HG03196 (cell line): ENCODE measurements around the gene MRPL55.
A peak's percentile ranks its signal among the peaks of the same experiment; 100 is the strongest.

Source experiments
- ATAC-seq: cut with Tn5 transposase; IDR thresholded peaks from one replicate; pipeline ENCODE4 v1.9.1; 2021; ENCODE audit not compliant: unreplicated experiment

Gene MRPL55

DNA sequence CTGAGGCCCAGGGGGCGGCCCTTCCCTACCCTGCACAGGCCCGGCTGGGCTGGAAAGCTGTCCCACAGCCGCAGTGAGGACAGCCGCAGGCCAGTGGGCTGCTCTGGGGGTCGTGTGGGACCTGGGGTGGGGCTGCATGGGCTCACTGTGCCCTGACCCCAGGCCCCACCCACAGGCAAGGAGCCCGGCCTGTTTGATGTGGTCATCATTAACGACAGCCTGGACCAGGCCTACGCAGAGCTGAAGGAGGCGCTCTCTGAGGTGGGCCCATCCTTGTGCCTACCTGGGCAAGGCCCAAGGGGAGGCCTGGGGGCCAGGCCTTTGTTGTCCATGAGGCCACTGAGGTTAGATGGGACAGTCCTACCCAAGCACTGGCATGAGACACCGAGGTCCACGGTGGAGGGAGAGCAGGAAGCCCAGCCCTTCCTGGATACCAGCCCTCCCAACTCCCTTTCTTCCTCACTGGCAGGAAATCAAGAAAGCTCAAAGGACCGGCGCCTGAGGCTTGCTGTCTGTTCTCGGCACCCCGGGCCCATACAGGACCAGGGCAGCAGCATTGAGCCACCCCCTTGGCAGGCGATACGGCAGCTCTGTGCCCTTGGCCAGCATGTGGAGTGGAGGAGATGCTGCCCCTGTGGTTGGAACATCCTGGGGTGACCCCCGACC, 39.2 kb upstream of the MRPL55 start:
- no peak for ATAC-seq

DNA sequence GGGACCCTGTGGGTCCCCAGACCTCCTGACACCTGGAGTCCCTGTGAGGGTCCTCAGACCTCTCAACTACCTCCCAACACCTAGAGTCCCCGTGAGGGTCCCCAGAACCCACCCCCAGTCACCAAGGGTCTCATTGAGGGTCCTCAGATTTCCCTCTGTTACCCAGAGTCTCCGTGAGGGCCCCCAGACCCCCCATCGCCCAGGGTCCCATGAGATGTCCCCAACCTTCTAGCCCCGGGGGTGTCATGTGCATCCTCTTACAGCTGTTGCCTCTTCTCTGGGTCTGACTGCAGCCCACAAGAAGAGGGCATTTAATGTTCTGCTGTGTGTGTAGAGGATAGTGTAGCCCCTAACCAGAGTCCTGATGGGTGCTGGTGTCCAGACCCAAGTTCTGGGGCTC, 38.7 kb upstream of the MRPL55 start:
- no peak for ATAC-seq

DNA sequence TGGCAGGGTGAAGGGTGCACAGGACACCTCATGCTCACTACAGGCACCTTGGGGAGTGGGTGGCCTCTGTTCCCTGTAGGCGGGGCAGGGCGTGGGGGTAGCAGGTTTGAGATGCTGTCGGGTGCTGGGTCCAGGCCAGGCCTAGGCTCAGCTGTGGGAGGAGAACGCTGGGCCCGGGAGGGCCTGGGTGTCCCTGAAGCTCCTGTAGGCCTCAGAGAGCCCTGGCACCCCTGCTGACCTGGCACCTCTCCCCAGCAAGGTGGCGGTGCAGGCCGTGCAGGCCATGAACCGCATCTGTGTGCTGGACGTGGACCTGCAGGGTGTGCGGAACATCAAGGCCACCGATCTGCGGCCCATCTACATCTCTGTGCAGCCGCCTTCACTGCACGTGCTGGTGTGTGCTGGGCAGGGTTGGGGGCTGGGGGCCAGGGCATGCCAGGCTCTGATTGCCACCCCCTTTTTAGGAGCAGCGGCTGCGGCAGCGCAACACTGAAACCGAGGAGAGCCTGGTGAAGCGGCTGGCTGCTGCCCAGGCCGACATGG, 38.1 kb upstream of the MRPL55 start:
- ATAC-seq: no peak

DNA sequence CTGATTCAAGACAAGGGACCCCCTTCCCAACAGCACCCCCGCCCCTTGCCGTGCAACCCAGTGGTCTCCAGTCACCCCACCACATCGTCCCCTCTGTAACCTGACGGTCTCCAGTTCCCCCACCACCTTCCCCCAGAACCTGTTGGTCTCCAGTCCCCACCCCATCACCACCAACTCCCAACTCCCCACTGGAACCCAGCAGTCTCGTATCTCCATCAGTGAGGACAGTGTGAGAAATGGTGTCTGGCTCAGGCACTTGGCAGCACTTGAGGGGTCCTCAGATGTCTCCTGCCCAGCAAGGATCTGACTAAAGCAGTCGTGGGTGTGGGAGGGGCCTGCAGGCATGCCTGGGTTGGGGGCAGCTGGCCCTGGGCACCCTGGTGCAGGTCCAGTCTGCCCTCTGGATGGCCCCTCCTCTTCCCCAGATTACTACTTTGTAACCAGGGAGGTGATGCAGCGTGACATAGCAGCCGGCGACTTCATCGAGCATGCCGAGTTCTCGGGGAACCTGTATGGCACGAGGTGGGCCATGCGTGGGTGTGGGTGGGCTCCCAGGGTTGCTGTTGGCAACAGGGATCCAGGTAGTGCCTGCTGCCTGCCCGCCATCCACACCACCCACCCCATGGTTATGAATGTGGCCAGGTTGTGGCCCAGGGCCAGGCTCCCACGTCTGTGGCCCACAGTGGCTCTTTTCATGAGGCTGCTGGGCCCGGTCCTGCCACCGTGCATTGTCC, 37.5 kb upstream of the MRPL55 start:
- no peak for ATAC-seq

DNA sequence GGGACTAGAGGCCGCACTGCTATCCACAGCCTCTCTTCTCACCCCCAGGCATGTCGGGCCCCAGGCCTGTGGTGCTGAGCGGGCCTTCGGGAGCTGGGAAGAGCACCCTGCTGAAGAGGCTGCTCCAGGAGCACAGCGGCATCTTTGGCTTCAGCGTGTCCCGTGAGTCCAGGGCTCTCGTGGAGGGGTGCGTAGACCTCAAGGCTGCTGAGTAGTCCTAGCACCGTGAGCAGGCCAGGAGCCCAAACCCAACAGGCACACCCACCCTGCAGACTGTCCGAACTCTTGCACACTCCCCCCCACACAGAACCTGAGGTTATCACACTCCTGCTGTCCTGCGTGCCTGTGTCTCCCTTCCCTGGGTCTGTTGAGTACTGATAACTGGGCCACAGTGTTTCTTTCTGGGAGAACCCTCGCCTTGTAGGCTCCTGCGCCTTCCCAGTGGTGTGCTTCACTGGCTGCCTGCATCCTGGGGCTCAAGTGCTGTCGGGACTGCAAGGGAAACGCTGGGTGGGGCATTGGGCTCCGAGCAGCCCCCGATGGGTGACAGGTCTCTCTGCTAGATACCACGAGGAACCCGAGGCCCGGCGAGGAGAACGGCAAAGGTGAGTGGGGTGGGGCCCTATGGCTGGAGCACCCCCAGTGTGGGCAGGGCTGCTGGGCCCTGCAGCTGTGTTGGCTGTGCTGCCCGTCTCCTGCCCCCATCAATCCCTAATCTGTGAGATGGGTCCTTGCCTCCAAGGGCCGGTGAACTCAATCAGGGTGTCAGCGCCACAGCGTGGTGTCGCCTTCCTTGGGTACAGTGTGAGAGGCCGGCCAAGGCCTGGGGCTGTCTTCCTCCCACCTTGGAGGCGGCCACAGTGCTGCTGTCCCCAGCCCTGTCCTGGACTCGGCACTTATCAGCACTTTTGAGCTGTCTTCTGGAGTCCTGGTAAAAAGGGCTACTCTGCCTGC, 36.6 kb upstream of the MRPL55 start:
- ATAC-seq: no peak

DNA sequence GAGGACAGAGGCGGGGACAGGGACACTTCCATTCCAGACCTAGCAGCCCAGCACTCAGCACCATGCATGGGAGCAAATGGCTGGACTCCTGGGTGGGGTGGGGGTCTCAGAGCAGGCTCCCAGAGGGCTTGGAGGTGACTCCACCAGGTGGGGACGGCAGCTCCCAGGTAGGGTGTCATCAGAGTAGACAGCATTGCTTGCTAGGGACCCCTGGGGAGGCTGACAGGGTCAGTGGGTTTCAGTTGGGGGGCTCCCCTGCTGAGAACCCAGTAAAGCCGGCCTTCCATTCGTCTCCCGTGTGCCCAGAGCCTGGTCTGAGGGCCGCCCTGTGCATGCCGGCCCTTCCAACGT, 35.9 kb upstream of the MRPL55 start:
- no peak for ATAC-seq

DNA sequence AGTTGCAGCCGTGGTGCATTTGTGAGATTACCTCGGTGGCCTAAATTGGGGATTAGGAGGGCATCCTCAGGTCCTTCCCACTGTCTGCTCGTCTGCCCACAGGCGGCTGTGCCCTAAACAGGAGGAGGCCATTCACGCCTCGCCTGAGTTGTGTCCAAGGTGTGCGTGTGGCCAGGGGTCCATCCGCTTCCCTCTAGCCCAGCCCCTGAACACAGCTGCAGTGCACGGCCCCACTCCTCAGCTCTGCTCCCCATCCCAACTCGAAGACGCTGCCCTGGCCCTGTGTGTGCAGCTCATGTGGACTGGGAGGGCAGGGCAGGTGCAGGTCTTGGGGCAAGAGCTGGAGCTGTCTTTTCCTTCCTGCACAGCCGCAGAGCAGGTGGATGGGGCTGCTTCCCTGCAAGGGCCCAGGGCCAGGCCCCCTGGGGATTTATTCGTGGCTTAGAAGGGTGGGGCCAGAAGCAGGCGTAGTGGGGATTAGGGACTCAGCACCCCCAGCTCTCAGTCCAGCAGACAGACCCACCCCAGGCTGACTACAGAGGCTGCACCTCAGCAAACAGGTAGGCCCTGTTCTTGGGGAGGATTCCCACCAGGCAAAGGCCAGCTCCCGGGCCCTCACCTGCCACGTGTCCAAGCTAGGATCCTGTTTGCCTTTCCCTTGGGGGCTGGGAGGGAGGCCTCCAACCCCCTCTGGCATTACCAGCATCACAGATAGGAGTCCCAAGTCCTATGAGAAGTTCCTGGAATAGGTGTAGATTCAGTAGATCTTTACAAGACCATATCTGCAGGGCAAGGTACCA, 35.3 kb upstream of the MRPL55 start:
- ATAC-seq: no peak

DNA sequence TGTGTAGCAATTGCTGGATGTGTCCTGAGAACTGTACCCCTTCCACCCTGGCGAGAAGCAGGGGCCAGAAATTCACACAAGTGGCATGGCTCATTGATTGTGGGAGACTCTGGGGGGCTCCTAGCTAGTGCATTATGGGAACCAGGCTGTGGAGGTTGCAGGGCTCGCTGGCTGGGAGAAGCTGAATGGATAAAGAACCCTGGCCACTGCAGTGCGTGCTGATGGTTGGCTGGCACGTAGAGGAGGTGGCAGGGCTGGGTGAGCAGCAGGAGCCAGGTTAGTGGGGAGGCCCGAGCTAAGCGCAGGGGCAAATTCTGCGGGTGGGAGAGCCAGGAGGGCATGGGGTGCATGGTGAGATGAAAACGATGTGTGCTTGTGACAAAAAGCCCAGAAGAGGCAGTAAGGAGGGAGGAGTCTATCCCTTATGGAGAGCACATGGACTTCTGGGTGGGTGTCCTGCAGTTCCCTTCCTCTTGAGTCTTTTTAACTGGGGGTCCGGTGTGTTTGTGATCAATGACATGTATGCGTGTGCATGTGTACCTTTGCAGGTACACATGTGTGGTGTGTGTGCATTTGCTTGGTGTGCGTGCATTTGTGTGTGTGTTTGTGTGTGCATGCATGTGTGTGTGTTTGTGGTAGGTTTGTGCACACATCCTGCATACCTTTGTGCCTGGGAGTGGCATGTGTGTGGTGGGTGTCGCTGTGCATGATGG, 34.5 kb upstream of the MRPL55 start:
- ATAC-seq: no peak

DNA sequence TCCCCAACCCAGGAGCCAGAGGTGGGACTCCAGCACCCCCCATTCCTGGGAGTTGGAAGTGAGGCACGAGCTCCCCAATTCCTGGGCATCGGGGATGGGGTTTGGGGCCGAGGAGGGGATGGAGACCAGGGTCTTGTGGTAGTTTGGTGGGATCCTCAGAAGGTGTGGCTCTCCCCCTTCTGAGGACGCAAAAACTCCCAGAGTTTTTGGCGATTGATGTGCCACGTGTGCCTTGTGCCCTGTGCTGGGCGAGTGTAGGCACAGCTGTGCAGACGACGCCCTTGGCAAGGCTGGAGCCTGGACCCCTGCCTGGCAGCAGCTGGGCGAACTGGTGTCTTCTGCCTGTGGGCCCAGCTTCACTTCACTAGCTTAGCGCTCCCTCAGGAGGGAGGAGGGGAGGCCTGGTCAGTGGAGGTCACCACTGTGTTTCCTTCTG, 33.6 kb upstream of the MRPL55 start:
- ATAC-seq: no peak

DNA sequence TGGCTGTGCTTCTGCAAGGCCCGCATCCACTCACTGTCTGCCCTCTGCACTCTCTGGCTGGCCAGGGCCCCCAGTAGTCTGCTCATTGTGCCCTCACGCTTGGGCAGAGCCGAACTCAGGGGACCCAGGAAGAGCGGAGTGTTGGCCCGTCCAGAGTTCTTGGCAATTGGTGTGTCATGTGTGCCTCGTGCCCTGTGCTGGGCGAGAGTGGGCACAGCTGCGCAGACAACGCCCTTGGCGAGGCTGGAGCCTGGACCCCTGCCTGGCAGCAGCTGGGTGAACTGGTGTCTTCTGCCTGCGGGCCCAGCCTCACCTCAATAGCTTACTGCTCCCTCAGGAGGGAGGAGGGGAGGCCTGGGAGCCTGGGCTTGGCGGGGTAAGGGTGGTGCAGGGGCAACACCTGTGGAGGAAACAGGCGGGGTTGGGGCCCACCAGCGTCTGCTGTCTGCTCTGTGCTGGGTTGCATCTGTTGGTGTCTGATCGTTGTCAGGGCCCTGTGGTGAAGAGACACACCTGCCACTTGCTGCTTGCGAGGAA, 33.1 kb upstream of the MRPL55 start:
- no peak for ATAC-seq

DNA sequence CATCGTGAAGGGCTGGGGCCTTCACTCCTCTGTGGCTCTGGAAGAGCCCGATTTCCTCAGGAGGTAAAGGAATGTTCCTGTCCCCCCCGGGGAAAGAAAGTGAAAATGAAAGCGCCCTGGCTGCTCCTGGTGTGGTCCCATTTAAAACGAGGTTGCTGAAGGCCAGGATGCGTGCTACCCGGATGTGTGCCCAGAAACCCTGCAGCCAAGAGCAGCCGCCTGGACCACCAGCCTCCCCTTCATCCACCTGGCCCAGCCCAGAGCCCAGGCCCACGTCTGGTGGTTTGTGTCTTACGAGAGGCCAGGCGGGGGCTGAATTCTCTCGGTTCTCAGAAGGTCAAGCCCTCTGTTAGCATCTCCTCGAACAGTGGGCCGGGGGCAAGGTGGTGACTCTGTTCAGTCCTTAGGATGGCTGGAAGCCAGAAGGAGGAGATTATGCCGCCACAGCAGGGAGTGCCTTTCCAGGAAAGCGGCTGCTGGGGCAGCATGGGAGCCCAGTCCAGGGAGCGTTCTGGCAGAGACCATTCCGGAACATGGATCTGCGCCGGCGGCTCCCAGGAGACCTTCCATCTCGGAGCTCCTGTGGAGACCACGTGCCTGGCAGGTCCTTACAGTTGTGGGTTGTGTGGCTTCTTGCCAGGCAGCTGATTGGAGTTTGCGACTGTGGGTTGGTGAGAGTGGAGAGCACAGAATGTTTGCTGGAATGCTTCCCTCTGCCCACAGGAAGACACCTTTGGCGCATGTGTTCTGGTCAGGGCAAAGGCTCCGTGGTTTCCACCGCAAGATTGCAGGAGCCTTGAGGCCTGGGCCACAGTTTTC, 32.3 kb upstream of the MRPL55 start:
- no peak for ATAC-seq

DNA sequence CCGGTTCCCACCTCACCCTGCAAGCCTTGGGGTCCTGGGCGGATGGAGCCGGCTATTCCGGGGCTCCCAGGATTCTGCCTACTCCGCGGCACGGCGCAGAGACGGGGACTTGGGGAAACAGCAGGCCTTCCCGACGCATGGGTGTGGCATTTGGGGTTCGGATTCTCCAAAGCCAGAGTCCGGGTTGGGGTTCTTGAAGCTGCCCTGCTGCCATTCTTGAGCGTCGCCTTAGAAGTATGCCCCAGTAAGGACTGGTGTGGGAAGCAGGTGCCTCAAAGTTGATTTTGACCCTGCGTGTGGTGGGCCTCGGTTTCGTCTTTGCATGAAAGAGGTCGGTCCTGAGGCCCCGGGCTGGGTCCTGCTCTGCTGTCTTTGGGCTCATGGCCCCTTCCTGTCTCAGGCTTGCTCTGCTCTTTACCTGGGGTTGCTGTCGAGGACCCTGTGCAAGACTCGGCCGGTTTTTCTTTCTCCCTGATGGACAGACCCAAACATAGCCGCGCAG, 31.7 kb upstream of the MRPL55 start:
- ATAC-seq: no peak

DNA sequence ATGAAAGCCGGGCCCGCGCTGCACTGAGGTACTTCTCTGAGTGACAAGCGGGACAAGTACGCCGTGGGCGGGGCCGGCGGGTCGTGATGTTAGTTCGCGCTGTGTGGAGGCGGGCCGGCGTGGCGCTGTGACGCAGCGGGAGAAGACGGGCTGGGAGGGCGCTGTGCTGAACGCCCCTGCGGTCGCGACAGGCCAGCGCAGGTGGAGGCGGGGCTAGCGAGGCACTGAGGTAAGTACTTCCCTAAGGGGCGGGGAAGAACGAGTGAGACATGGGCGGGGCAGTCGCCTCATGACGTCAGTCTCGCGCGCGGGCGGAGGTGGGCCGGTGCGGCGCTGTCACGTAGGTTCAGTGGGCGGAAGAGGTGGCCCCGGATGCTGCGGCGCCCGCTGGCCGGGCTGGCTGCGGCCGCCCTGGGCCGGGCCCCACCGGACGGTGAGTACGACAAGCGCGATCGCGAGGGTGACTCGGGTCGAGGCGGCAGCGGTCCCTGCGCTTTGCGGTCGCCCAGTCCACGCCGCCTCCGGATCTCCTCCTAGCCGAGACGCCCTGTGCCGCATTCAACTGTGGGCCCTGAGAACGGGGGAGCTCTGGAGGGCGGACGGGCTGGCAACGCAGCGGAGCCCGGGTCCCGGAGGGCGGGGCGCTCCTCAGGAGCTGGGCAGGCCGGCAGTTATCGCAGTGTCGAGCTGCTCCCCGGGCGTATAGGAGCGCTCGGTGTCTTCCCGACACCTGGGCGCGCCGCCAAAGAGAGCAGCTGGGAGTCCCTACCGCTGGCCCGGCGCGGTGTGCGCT, 31.0 kb upstream of the MRPL55 start, which contains the start of gene GUK1:
Gene GUK1 (plus strand): TSS at position 349 of the 793 bp plus-strand sequence. CDS start 24 bp downstream, at position 373.
- ATAC-seq: peak; percentile 90

DNA sequence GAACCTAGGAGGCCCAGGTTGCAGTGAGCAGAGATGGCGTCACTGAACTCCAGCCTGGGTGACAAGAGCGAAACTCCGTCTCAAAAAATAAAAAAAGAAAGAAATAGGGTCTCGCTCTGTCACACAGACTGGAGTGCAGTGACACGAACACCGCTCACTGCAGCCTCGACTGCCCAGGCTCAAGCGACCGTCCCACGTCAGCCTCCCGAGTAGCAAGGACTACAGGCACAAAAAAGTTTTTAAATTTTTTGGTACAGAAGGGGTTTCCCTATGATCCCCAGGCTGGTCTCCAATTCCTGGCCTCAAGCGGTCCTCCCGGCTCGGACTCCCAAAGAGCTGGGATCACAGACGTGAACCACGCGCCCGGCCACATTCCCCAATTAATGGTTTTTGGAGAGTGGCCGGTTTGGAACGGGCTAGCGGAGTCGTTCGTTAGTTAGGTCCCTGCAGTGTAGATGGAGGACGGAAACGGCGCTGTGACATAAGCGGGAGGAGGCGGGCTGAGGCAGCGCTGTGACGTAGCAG, 30.4 kb upstream of the MRPL55 start:
- ATAC-seq: no peak

DNA sequence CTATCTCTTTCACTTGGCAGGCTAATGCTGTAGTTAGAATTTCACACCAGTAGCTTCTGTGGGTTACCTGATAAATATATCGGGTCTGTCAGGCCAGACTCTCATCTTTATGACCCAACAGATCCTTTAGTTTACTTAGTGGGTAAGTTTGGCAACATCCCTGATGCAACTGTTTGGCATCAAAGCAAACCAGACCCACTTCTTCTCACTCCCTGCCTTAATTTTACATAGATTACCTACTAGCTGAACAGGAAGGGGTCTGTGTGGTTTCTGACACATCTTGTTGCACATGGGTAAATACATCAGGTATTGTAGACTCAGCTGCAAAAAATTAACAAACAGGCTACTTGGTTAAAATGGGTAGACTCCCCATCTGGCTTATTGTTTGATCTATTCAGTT, 27.8 kb upstream of the MRPL55 start:
- ATAC-seq: no peak

DNA sequence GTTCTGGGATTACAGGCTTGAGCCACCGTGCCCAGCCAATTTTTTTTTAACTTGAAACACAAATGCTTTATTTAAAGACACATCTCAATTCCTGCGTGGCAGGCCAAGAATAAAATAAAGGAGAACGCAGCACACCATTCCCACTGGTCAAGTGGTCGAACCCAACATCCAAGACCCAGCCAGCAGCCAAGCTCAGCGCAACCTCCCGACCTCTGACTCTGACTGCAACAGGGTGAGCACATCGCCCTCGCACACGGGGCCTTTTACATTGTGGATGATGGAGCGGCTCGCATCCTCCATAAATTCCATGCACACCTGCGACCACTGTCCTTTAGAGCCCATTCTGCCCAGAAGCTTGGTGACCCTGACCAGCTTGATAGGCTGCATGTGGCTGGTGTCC, 25.5 kb upstream of the MRPL55 start:
- no peak for ATAC-seq

DNA sequence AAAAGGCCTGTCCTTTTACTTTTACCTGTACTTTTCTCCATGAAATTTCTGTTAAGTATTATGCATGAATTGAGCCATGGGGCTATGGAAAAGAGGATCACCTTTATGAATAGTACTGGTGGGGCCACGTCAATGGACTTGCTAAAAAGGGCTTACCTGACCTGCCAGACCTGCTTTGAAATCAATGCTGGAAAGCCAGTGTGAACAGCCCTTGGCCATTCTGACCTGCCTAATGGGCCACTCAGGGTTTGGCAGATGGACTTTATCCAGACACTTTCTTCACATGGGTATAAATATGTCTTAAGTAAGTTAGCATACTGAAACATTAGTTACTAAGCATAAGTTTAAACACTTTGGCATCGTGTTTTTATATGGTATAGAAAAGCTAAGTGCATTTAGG, 22.7 kb upstream of the MRPL55 start:
- no peak for ATAC-seq

DNA sequence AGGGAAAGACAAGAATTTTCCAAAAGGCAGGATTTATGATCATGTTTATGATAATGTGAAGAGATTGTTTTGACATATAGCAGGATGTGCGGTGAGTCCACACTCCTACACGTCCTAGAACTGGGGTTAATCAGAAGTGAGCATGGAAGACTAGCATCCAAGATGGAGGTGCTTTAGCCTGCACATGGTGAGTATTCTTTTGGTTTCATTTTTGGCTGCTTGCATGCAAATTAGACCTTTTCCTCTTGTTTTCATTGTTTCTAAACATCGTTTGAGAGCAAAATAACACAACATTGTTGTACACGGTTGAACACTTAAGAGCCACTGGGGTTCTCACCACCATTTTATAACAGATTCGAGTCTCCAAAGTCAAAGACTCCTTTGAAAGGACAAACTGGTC, 16.1 kb upstream of the MRPL55 start:
- no peak for ATAC-seq
